Stimulated activated CD4-positive, alpha-beta T cell treated with anti-CD3 and anti-CD28 coated beads, Interleukin-12 subunit alpha, Interleukin-12 subunit beta, amount 100 ng/mL, for 48 hours (primary cell): Measurements from ENCODE around the gene HOXA7.

Source experiments
- DNase-seq, 3 donors: peaks; one replicate each; pipeline ENCODE4 v3.0.0-alpha.2; 2020; ENCODE audit warnings: low read depth in 2 of 3, low spot score in 1 of 3

The HOXA7 gene

DNA sequence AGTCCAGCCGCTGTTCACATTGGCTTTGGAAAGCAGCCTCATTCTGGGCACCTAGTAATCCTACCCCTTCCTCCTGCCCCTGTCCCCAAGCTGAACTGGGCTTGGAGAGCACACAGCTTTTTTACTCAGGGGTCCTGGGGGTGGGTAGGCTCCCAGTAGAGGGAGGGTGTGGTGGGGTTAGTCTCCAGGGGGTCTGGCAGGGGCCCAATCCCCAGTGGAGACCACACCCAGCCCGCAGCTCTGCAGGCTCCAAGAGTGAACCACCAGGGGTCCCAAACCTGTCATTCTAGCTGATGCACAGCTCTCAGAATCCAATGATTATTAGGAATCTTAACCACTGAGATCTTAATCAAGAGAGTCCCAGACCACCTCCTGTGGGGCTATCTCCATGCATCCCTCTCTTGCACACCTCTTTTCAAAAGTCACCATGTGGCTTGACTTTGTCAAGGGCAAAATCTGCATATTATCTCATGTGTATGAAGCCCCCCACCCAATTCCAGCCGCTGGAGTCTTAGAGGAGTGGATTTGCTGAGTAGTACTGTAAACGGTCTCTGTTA lies 25.9 kb upstream of the HOXA7 start:
- DNase-seq: no peak

DNA sequence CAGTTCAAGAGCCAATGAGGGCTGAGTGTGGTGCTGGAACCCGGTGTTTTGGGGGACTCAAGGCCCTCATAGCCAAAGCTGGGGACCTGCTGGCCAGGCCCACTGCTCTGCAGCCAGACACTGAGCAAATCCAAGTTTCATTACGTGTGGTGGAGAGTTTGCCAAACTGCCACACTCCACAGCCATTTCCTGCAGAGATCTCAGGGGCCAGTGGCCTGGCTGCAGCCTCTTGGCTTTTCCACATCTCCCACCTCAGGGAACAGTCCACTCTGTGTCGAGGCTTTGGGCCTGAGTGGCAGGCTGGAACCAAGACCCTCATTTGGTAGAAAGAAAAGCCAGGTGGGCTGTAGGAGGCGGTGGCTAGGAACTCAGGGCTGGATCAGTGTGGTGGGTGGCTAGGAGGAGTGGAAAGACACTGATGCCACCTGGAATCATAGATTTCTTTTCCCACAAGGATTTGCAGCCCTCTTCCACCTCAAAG lies 25.4 kb upstream of the HOXA7 start:
- DNase-seq: no peak

DNA sequence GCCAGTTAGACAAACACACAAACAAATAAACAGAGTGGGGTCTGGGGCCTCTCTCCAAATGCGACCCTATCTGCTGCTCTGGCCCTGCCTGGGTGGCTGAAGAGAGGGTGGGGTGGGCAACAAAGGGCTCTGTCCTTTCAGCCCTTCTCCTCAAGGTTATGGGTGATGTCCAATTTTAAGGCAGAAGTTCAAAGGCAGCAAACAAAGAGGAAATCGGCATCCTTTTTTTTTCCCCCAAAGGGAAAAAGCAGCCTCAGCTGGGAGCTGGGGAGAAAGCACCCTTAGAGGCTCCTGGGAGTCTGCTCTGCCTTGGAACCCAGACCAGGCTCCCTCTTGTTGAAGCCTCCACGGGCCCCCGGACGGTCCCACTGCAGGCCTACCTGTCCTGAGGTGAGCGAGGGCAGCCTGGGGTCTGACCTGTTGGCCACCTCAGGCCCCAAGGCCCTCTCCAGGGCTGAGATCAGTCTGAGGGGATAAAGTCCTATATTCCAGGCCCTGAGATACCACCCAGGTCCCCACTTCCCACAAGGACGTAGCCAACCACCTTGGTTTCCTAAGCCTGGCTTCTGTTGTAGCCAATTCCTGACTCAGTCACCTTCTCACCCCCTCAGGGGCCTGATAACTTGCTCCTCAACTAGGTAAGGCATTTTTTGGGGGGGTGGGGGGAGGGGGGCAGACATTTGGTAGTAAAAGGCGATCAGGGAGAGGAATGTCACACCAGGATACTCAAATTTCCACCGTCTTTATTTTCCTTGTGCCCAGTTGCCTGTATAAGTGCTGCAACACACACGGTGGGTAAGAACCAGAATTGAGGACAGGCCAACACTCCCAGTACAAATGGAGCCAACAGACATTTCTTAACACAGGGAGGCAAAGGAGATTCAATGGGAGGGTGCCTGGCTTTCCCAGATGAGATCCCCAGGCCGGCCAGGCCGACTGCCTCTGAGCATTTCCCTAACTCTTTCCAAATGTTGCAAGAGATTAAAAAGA lies 24.3 kb upstream of the HOXA7 start:
- no peak for DNase-seq

DNA sequence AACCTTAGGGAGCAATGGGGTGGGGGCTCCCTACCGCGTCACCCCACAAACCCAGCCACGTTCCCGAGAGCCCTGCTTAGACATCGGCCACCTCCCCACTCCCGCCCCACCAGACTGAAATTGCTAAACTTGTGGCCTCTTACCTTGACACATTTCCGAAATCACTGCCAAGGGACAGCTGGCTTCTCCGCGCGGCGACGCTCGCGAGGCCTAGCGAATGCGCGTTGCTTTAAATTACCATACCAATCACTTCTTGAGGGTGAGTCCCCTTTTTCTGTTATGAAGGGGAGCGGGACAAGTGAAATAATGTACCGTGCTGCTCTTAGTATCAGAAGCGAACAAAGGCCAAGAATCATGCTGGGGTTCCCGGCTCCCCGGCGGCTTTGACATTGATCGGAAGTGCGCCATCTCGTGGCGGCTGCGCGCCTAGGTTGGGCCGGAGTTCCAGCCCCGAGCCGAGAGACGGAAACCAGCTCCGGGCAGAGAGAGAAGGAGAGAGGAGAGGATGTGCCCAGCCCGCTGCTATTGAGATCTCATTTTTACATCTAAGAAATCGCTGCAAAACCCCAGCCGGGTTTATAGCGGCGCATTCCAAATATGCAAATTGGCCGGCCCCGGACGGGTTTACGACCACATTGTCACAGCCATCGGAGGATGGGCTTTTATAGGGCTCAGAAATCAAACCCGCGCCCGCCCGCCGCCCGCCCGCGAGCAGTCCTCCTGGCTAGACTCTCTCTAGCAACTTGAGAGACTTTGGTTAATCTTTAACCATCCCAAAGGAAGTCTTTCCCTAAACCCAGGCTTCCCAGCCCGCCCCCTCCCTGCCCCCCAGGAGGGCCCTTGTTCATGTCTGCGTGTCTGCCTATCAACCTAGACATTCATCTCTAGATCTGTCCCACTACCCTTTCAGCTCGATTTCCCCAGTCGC lies 23.3 kb upstream of the HOXA7 start:
- DNase-seq: peak in 2 of 3 donors; percentile 58 to 59

DNA sequence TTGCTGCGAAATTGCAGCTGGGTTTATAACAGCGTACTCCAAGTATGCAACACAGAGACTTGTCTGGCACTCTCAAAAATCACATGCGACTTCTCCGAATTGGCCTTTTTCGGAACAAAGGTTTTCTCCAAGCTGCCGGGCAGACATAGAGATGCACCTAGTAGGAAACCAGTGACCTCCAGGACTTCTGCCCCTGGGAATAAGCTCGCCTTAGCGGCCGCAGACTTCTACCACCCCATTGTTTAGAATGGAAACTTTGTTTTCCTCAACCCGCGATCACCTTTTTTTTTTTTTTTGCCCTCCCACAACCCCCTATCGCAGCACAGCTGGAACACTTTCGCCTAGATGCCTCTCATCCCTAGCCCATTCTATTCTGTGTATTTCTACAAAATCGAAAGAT lies 22.6 kb upstream of the HOXA7 start:
- no peak for DNase-seq

DNA sequence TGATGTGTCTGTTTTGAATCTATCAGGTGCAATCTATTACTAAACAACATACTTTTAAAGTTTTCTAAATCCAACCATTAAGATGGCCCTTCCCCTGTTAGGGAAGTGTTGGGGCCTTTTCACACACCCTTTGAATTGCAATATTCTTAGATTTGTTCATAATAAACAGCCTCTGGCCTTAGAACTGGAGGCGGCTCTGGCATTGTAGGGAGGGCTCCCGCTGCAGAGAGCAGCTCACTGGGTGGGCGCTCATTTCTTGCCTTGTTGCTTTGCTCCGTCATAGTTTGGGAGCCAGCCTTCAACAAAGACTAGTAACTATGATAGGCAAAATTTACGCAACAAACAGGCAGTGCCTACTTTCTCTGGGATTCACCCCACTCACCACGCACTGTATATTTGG lies 21.9 kb upstream of the HOXA7 start:
- no peak for DNase-seq

DNA sequence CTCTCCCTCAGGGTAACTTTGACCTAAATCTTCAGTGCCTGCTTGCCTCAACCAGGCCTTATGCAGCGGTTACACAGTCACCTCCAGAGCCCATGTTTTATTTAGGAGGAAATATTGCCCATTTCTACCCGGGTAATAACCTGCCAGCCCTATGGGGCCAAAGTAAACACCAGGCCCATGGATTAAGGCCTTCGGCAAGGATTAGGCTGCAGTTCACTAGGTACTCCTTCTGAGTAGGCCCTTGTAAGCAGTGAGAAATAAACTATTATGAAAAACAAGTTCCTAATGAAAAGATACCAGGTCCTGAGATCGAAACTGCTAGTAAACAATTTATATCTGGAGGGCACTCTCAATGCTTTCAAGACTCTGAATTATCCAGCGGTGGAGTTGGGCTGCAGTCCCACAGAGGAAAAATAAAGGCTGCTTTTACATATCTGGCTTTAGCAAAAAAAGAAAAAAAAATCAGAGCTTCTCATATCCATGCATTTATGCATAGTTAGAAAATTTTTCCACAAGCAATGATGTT lies 21.4 kb upstream of the HOXA7 start:
- DNase-seq: no peak

DNA sequence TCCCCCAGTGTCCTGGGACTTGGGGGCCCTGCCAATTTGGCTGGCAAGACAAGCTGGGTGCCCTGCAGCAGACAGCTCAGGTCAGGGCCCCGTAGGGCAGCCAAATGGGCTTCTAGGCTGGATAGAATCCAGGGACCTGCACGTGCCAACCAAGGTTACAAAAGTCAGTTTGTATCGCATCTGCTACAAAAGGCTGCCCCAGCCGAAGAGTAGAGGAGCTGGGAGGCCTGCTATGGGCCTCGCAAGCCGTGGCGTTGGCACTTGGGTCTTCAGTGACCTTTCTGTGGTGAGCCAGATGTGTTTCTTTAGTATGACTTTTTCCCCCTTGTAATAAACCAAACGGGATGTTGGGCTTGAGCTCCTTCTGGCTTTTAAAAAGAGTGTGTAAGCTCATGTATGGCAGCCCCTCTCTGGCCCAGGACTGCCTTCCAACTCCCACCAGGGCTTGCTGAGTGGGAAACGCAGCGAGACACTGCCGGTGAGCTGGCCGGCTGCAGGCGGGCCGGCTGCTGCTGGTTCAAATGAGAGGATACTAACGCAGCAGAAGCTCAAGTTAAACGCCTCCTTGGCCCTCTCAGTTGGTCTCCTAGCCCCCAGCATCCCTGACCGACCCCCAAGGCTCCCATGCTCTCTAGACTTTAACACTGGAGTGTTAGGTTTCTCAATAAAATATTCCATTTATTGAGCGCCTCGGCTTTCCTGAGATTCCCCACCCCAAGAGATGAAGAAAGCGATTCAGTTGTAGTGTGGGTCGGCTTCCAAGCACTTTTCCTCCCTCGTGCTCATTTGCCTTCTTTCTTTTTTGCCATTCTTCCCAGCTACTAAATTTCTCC lies 20.7 kb upstream of the HOXA7 start:
- DNase-seq: no peak

DNA sequence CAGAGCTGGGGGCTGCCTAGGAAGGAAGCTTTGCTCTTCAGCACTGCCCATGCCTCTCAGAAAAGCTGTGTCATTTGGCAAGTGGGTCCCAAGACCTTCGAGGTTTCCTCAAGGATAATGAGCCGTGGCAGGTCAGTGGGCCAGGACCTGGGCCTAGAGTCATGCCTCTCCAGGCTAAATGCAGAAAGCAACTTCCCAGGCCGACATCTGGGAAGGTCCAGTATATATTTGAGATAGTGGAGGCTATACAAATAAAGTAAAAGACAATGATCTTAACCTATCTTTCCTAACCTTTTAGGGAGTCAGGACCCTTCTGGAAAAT lies 20.0 kb upstream of the HOXA7 start:
- no peak for DNase-seq

DNA sequence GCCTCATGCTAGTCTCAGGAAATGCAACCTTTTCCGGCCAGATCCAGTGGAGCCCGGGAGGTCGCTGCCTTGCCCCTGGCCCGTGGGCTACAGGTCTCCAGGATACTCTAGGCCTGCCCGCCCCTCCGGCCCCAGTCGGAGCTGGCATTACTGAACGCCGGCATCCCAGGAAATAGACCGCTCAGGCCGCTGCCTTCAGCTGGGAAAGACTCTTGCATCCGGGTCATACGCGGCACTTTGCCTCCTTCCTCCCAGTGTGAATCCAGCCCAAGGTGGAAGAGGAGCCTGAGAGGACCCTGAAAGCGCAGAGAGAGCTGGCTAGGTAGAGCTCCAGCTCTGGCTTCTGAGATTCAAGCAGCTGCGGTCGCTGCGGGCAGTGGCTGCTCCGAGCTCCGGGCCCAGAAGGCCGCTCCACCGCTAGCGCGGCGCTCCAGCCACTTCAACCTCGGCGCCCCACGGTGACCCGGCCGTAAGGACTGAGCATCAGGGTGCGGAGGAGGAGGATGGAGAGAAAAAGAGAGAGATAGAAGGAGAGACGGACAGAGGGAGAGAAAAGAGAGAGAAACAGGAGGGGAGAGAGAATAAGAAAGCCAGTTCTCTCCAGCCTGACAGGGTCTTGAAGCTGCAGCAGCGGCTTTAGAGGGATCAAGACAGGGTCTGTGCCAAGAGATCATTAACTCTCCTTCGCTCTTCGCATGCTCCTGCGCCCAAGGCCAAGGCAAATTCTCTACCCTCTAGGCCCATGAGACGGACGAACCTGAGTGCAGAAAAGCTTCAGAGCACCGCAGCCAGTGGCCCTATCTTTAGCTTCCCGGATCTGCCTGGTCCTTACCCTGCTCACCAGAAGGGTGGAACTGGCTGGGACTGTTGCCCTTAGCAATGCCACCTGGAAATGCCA lies 19.4 kb upstream of the HOXA7 start:
- no peak for DNase-seq

DNA sequence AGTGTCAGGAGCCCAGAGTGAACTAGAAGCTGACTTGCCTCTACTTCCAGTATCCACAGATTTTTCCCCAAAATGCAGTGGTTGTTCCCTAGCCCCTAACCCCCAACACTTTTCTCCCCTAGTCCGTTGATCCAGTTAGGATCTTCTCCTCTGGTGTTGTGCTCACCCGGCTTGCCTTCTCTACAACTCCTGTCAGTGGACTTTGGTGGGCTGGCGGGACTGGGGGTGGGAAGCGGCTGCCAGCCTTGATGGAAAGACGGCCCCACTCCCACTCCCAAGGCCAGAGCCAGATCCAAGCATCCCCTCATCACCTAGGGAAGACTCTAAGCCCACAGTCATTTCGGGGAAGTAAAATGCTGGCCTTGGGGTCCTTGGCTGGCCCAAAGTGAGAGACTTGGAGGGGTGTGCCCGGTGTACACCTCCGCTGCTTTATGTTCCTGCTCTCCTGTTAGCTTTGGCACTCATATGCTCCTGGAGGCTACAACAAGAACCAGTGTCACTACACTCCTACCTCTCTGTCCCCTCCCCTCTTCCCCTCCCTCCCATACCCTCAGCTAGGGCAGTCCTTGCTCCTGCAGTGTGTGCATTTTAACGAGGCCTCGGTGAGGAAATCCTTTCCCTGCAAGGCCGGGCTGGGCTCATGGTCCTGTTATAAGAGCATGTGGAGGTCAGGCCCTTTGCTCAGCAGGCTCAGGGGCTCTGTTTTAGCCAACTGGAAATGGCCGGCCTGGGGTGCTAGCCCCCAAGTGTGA lies 18.6 kb upstream of the HOXA7 start:
- no peak for DNase-seq

DNA sequence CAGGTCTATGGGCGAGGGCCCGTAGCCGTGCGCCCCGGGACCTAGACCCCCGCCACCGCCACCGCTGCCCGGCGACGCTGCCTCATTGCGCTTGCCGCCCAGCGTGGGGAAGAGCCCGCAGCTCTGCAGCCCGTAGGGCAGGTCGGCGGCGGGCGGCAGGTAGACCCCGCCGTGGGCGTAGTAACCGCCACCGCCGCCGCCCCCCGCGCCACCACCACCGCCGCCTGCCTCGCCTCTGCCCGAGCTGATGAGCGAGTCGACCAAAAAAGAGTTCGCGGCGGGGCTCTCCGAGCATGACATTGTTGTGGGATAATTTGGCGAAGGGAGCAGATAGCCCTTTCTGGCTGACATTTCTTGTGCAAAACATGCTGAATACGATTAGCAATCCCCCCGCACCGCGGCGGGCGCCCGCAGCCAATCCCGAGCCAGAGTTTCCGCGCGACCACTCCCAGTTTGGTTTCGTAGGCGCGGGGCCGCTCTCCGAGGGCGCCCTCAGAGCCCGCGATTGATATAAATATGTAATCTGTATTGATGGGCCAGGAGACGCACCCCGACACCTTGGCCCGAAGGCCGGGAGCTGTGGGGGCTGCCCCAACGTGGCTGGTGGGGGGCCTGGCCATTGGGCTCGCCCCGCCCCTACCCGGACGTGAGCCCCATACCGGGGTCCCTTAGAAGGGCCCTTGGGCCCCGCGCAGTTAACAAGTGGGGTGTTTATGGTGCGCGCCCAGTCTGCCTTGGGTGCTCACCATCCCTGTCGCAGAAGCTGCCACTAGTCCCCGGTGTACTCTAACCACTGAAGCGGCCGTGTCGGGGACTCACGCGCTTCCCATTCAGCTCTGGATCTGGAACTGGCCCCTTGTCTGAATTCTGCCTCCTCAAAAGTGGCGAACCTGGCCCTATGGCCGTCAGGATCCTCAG lies 17.7 kb upstream of the HOXA7 start, which contains the start of gene HOXA10:
Gene HOXA10, minus strand, starts transcription at position 365 of the 918 bp plus-strand sequence. Its CDS starts 14 bp downstream, at position 351.
- DNase-seq: no peak

DNA sequence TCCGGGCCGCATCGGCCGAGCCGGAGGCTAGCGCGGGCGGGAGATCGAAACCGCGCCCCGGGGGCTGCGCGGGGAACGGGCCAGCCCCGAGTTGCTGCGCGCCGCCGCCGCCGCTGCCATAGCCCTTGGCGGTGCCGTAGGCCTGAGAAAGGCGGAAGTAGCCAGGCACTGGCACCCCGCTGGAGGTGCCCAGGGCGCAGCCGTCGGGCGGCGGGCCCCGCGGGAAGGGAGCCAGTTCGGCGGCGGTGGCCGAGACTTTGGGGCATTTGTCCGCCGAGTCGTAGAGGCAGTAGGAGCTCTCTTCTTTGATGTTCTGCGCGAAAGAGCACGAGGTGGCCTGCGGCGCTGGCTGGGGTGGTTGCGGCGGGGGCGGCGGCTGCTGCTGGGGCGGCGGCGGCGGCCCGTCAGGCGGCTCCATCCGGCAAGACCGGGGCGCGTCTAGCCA lies 17.1 kb upstream of the HOXA7 start:
- no peak for DNase-seq

DNA sequence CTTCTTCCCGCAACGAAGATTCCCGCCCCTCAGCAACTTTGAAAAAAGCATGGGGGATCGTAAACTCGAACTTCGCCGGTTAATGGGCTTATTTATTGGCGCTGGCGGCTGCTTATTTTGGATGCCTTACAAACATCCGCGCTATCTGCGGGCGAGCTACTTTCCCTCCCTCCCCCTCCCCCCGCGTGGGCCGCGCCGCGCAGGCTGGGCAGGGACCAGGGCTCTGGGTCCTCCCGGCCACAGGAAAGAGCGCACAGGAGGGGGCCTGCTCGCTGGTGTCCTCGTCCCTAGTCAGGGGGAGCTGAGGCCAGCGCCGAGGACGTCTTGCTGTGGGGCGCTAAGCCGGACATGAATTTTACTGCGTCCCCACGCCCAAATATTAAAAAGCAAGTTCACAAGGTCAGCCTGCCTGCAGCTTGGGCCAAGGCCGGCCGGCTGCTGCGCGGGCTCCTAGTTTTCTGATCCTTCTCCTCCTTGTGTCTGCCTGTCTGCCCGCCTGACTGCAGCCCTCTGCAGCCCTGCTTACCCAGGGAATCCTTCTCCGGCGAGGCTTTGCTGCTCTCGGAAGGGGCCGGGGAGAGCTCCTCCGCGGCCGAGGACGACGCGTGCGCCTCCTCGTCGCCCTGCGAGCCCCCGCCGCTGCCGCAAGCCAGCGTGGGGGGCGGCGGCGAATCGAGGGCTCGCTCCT lies 16.5 kb upstream of the HOXA7 start:
- DNase-seq: no peak

DNA sequence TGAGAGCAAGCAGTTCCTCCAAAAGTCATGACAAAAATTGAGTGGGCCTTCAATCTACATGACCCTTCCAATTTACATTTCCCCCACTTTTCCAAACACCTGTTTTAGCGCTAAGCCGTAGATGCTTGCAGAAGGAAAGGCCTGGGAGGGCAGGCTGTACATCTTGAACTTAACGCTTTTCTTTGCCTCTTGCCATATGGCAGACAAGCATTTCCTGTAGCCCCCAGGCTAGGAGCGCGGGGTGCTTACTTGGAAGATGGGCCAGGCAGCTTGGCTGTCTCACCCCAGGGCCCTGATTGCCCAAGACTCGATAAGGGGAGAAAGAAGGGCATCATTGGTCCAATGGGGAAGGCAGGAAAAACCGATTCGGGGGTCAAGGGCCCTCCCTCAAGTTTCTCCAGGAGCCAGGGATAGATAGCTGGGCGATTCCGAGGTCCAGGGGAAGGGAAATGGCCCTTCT lies 15.9 kb upstream of the HOXA7 start:
- DNase-seq: no peak

DNA sequence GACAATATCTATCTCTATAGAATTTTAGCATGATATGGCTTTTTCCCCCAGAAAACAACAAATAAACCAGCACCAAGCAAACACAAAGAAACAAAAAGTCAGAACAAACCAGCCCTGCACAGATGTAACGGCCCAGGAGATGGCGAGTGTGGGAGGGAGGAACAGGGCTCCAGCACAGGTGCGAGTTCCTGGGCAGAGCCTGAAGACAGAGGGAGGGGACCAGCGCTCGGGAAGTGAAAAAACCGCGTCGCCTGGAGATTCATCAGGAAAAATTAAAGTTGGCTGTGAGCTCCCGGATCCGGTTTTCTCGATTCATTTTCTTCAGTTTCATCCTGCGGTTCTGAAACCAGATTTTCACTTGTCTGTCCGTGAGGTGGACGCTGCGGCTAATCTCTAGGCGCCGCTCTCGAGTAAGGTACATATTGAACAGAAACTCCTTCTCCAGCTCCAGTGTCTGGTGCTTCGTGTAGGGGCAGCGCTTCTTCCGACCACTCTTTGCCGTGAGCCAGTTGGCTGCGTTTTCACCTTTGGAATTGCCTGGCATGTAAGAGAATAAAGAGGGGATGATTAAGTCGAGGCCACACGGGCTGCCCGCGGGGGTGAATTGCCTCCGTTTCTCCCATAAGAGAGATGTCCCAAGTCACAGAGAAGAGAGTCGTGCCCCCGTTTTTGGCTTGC lies 15.3 kb upstream of the HOXA7 start:
- no peak for DNase-seq
